ENCODE results near the gene KIF13A.

The KIF13A gene

DNA sequence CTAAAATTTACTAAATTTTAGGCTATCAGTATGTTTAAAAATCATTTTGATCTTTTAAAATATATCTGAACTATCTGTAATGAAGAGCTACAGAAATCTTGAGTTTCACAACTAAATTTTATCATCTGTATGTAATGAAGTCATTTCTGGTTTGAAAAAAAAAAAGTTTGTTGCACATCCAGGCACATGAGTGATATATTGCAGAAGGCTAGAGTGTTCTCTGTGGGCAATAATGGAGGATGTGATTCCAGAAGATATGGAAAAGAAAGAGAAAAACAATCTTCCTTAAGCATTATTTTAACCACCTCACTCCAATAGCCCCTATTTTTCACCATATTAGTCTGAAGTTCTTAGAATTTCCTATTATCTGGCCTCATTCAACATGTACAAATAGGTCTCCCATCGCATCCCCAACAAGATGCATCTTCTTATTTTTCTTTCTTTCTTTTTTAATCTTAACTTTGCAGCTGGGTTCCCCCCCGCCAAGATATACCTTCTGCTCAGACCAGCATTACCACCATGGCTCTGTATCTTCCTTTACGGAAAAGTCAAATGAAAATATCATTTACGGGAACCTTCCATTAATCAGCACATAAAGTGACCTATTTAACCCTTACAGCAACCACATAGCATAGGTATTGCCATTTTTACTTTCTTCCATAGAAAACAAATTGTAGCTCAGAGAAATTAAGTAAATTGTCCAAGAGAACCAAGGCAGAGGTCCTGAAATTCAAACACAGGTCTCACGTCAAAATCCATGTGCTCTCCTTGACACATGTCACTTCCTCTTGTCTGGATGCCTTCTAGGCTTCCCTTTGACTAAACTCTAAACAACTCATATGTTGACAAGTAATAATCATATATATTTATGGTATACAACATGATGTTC, 116.9 kb downstream of the KIF13A start:
- TF ChIP-seq, protein P1, sequence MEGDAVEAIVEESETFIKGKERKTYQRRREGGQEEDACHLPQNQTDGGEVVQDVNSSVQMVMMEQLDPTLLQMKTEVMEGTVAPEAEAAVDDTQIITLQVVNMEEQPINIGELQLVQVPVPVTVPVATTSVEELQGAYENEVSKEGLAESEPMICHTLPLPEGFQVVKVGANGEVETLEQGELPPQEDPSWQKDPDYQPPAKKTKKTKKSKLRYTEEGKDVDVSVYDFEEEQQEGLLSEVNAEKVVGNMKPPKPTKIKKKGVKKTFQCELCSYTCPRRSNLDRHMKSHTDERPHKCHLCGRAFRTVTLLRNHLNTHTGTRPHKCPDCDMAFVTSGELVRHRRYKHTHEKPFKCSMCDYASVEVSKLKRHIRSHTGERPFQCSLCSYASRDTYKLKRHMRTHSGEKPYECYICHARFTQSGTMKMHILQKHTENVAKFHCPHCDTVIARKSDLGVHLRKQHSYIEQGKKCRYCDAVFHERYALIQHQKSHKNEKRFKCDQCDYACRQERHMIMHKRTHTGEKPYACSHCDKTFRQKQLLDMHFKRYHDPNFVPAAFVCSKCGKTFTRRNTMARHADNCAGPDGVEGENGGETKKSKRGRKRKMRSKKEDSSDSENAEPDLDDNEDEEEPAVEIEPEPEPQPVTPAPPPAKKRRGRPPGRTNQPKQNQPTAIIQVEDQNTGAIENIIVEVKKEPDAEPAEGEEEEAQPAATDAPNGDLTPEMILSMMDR (conservative IDR thresholded peaks at IDR 0.05; ENCODE audit: low read length), result no peak
- DNase-seq (ENCODE audit: low read depth), result no peak
- no peak overlapping the region for H3K4me3 ChIP-seq (ENCODE audit: low read length)

DNA sequence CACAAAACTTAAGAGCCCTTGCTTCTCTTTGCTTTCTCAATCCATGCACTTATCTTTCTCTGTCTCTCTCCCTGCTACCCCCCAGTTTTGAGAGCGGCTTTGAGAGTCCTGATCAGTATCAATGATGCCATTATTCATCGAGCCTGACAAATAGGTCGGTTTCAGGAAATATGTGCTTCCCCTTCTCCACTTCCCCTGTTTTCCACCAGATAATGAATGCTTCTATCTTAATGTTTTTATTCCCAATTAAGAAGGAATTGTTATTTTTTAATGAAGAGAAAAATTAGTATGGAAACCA, 117.7 kb downstream of the KIF13A start:
- no peak overlapping the region for H3K4me3 ChIP-seq (ENCODE audit: low read length)
- TF ChIP-seq, protein P1 (conservative IDR thresholded peaks at IDR 0.05; ENCODE audit: low read length), result no peak
- DNase-seq (ENCODE audit: low read depth), result no peak

DNA sequence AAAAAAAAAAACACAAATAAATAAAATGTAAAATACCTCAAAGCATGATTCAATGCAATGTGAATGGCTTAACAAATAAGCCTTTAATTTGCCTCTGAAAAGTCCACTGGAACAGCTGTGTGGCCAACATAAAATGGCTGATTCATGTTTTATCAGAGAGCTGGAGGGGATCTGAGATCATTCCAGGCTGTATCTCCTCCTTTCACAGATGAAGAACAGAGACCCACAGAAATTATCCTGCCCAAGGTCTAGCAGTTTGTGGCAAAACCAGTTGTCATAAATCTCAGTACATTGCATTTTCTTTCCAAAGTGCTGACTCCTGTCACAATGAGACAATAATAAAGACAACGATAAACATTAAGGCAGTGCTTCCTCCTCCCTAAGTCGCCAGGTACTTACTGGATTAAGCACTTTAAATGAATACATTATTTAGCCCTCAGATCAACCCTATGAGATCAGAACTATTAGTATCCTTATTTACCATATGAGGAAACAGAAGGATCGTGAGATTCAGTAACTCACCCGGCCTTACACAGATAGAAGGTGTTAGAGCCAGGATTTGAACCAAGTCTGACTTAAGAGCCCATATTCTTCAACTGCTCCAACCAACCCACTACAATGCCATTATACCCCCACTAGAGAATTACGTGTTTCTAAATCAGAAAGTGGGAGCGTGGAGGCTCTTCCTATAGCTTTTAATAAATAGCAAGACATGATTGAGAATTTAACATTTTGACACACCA, 118.3 kb downstream of the KIF13A start:
- H3K4me3 ChIP-seq (ENCODE audit: low read length), result no peak overlapping the region
- DNase-seq (ENCODE audit: low read depth), result peak; percentile 37
- TF ChIP-seq, protein P1 (conservative IDR thresholded peaks at IDR 0.05; ENCODE audit: low read length), result no peak

DNA sequence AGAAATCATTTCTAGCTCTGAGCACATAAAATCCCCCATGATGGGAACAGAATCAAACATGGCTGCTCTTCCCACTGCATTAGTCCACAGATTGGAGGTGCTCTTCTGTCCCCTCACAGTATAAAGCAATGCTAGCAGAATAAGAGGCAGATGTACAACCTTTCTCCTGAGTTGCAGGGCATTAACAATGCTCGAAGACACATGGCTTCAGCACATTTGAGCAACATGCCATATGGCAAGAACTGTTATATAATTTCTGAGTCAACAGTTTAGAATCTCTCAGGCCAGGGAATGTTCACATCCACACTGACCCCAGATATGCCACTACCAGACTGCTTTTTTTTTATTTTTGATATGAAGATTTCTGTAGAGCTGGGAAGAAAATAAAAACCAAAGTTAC, 119.6 kb downstream of the KIF13A start:
- TF ChIP-seq, protein P1 (conservative IDR thresholded peaks at IDR 0.05; ENCODE audit: low read length), result no peak
- H3K4me3 ChIP-seq (ENCODE audit: low read length), result no peak overlapping the region
- DNase-seq (ENCODE audit: low read depth), result peak; percentile 88

- H3K4me3 ChIP-seq (ENCODE audit: low read length), result no peak overlapping the region
- TF ChIP-seq, protein P1 (conservative IDR thresholded peaks at IDR 0.05; ENCODE audit: low read length), result no peak
- DNase-seq (ENCODE audit: low read depth), result no peak
Observed at GRCh38 chr6:17866876-17867444, 120.5 kb downstream of the KIF13A start.

DNA sequence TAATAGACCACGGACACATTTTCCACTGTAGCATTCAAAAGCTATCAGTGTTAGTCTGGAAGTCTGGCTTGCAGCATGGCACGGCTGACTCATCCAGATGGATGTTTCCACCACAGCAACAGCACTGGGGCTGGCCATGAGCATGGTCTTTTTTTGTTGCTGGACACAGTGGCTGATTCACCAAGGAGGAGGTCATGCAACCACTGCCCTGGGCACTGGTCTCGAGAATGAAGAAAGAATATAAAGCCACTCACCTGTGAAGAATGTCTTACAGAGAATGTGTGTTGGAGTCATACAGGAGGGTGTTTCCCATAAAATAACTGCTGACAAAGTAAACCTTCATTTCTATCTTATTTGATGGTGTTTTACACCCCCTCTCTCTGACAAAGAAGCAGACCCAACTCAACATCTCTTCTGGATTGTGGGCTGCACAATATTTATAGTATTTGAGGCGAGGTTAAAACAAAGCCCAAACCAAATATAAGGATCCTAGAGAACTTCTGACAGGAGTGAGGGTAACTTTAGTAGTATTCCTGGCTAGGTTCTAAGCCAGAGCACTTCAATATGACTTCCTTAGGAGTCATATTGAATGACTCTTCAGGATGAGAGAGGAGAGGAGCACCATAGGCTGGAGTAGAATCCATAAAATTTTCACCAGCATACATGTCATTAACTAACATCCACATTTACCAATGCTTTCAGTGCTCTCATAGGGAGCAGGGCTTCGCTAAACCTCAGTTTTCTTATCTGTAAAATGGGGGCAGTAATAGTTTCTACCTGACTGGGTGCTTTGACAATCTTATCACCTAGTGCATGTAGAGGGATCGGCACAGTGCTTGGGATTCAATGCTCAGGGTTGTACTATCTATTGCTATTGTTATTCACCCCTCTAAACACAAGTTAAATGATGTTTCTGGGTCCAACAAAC, 121.4 kb downstream of the KIF13A start:
- DNase-seq (ENCODE audit: low read depth), result peak; percentile 92
- H3K4me3 ChIP-seq (ENCODE audit: low read length), result no peak overlapping the region
- TF ChIP-seq, protein P1 (conservative IDR thresholded peaks at IDR 0.05; ENCODE audit: low read length), result no peak
